ENCODE data around the gene LRP1.

GRCh38 chr12:57236201-57236924 is 108.1 kb downstream of the LRP1 start:
- TF ChIP-seq CTCF (optimal IDR thresholded peaks at IDR 0.05 in 1 of 3, IDR thresholded peaks at IDR 0.05 in 1 of 3, conservative IDR thresholded peaks at IDR 0.05 in 1 of 3; ENCODE audit: extremely low read depth in 1 of 3, insufficient read depth in 2 of 3, low read length in 3 of 3): no peak
- no peak for TF ChIP-seq EZH2 (IDR thresholded peaks at IDR 0.05; ENCODE audit: low read length)
